Measurements from ENCODE around the gene RNF123. TPM values are rescaled to one million over a fixed set of nuclear protein-coding genes. Genes with fewer than 3 reads are reported as not detected.

Gene RNF123
- total RNA-seq, 1 experiment from 2014 or later, result 40.6 TPM

DNA sequence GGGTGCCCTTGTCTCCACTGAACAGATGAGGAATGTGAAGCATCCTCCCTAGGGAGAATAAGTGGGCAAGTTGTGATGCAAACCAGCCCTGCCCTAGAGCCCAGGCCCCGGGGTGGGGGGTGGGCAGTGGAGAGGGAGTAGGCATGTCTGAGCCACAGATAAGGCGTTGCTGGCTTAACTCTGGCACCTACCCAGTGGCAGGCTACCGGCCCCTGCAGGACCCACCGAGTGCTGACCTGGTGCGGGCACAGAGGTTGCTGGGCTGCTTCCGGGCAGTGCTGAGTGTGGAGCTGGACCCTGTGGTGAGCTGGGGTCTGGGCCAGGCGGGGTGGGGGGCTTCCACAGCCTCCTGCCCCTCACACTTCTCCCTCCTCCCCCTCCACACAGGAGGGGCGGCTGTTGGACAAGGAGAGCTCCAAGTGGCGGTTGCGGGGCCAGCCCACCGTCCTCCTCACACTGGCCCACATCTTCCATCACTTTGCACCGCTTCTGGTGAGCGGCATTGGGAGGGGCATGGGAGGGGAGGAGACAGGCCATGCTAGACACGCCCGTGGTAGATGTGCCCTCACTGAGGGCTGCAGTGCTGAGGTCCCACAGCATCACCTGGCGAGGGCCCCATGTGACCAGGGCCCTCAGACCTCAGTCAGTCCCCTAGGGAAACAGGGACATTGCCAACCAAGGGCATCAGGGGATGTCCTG, 10.1 kb downstream of the RNF123 start:
- H2BK15ac ChIP-seq (ENCODE audit: low read depth, low read length), result no peak overlapping the region
- no peak overlapping the region for H3T11ph ChIP-seq (ENCODE audit: low read length)
- no peak overlapping the region for H3K27ac ChIP-seq (ENCODE audit: insufficient read length, low read depth, low read length)
- H3K23me2 ChIP-seq (ENCODE audit: insufficient read length, low read depth, low read length, poor library complexity, severe bottlenecking), result no peaks in the 10 kb centered on the region
- H3K36me3 Mint-ChIP-seq (ENCODE audit: insufficient read depth in 1 of 3, low read depth in 3 of 3), result peaks cover 6 to 12% (median 9%) of the 10 kb centered on the region in 3 experiments; a peak in 6 of 7 replicates
- H2AK5ac ChIP-seq (ENCODE audit: insufficient read length, low read length), result no peak overlapping the region
- no peak overlapping the region for H3K18ac ChIP-seq (ENCODE audit: insufficient read length, low read depth, low read length)
- H3K79me2 ChIP-seq (ENCODE audit: insufficient read depth, low read length), result no peaks in the 10 kb centered on the region
- no peaks in the 10 kb centered on the region for H3K9me3 ChIP-seq (ENCODE audit: control insufficient read depth, low read depth, low read length)
- no CpG with 5 or more reads among the region's 16 CpGs for WGBS (ENCODE audit: extremely low coverage, insufficient read length, low lambda C conversion rate)
- no peaks in the 10 kb centered on the region for H3K27me3 Mint-ChIP-seq (ENCODE audit: low read depth)
- H4K5ac ChIP-seq (ENCODE audit: insufficient read length, low read depth, low read length), result no peak overlapping the region
- no peak overlapping the region for H3K4me3 Mint-ChIP-seq
- no peaks in the 10 kb centered on the region for H4K20me1 ChIP-seq (ENCODE audit: control insufficient read depth, insufficient read depth, insufficient read length)
- no peak overlapping the region for H3K9ac ChIP-seq (ENCODE audit: extremely low read depth, insufficient read length, low read length)
- H4K8ac ChIP-seq (replicated peaks; ENCODE audit: insufficient read length, low read depth, low read length), result no peak overlapping the region
- no peak for DNase-seq
- H3K4me1 ChIP-seq (ENCODE audit: insufficient read depth, low read length), result no peaks in the 10 kb centered on the region
- TF ChIP-seq, protein P1, sequence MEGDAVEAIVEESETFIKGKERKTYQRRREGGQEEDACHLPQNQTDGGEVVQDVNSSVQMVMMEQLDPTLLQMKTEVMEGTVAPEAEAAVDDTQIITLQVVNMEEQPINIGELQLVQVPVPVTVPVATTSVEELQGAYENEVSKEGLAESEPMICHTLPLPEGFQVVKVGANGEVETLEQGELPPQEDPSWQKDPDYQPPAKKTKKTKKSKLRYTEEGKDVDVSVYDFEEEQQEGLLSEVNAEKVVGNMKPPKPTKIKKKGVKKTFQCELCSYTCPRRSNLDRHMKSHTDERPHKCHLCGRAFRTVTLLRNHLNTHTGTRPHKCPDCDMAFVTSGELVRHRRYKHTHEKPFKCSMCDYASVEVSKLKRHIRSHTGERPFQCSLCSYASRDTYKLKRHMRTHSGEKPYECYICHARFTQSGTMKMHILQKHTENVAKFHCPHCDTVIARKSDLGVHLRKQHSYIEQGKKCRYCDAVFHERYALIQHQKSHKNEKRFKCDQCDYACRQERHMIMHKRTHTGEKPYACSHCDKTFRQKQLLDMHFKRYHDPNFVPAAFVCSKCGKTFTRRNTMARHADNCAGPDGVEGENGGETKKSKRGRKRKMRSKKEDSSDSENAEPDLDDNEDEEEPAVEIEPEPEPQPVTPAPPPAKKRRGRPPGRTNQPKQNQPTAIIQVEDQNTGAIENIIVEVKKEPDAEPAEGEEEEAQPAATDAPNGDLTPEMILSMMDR (conservative IDR thresholded peaks at IDR 0.05), result no peak
- no peak overlapping the region for H3K23ac ChIP-seq (ENCODE audit: insufficient read length, low read depth, low read length)
- no peak overlapping the region for H3K14ac ChIP-seq (ENCODE audit: insufficient read depth, low read length)
- H2BK12ac ChIP-seq (ENCODE audit: insufficient read length, low read depth, low read length), result no peak overlapping the region
- no peak overlapping the region for H3K27ac Mint-ChIP-seq
- no peak overlapping the region for H3K56ac ChIP-seq (ENCODE audit: insufficient read length, low read depth, low read length)
- no peak overlapping the region for H2BK20ac ChIP-seq (ENCODE audit: low read depth, low read length, poor library complexity, severe bottlenecking)
- H2BK5ac ChIP-seq (ENCODE audit: insufficient read length, low read length), result no peak overlapping the region
- peaks cover 11 to 21% of the 10 kb centered on the region in 2 experiments for H3K4me1 Mint-ChIP-seq
- no peaks in the 10 kb centered on the region for H3K9me3 Mint-ChIP-seq
- H3K27me3 ChIP-seq (ENCODE audit: insufficient read depth, low read length), result no peaks in the 10 kb centered on the region
- H2BK120ac ChIP-seq (ENCODE audit: low read depth, low read length, poor library complexity, severe bottlenecking), result no peak overlapping the region
- no peak overlapping the region for H3K4me2 ChIP-seq (ENCODE audit: insufficient read depth, insufficient read length, low read length)
- no peak overlapping the region for H3K4ac ChIP-seq (ENCODE audit: low read depth, low read length)
- H3K79me1 ChIP-seq (ENCODE audit: insufficient read depth, low read depth, low read length, poor library complexity, severe bottlenecking), result no peaks in the 10 kb centered on the region
- no peak overlapping the region for H2AFZ ChIP-seq (ENCODE audit: low read length)
- H4K91ac ChIP-seq (ENCODE audit: insufficient read length, low read depth, low read length), result no peak overlapping the region

Measured in H9 (cell line).